GM12873 (cell line): ENCODE measurements around the gene SAP30BP.

ENCODE experiments used
- TF ChIP-seq, protein P1 (sequence below): IDR thresholded peaks from 2 replicates; pipeline ENCODE4 v1.5.1; 2012; ENCODE audit warnings: low read depth, mild to moderate bottlenecking, moderate library complexity, low read length, control low read depth; ENCODE audit not compliant: insufficient read depth; ENCODE audit errors: missing control alignments

The SAP30BP gene

GRCh38 chr17:75667825-75668224, 687 bp downstream of the SAP30BP start:
- TF ChIP-seq, protein P1, sequence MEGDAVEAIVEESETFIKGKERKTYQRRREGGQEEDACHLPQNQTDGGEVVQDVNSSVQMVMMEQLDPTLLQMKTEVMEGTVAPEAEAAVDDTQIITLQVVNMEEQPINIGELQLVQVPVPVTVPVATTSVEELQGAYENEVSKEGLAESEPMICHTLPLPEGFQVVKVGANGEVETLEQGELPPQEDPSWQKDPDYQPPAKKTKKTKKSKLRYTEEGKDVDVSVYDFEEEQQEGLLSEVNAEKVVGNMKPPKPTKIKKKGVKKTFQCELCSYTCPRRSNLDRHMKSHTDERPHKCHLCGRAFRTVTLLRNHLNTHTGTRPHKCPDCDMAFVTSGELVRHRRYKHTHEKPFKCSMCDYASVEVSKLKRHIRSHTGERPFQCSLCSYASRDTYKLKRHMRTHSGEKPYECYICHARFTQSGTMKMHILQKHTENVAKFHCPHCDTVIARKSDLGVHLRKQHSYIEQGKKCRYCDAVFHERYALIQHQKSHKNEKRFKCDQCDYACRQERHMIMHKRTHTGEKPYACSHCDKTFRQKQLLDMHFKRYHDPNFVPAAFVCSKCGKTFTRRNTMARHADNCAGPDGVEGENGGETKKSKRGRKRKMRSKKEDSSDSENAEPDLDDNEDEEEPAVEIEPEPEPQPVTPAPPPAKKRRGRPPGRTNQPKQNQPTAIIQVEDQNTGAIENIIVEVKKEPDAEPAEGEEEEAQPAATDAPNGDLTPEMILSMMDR: no peak

DNA sequence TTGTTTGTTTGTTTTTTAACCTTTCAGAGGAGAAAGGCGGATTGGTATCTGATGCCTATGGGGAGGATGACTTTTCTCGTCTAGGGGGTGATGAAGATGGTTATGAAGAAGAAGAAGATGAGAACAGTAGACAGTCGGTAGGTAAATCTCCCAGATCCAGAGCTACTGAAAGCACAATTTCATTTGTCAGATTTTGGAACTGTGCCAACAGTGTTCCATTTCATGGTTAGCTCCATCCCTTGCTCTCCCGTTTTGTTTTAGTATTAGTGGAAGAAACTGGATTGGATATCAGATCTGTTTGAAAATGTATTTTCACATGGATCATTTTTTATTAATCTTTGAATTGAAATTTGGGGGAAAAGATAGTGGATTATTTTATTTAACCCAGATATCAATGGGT, 1.4 kb downstream of the SAP30BP start:
- TF ChIP-seq, protein P1: no peak

DNA sequence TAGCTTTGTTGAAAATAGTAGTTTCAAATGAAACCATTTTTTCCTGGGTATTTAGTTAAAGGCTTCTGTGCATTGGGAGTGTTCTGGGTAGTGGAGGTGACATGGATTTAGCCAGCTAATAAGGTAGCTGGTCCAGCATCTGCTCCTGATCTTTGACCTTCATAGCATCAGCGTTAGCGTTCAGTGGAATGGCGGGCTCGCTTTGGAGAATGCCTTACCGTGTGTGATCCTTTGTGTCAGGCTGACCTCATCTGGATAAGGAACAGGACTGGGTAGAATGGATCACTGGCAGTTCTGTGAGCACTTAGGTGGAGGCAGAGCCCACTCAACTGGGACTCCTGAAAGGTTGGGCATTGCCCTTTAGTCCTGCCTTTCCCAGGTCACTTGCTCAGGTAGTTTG, 3.7 kb downstream of the SAP30BP start:
- TF ChIP-seq, protein P1: no peak

DNA sequence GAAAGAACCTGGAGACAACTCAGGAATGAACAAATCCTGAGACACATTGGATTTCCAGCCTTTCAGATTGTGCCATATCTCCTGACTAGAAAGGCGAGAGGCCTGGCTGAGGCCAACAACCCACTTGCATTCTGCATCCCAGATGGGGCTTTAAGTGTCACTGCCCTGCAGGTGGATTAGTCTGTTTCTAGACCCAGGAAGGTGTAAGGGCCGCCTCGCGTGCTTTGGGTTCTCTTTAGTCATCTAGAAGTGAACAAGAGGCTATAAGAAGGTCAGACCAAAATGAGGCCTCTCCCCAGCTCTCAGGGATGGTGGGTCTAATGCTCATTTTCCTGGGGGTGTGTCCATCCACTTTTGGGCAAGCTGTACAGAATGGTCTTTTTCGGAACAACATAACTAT, 4.9 kb downstream of the SAP30BP start:
- TF ChIP-seq, protein P1: no peak

- TF ChIP-seq, protein P1: no peak
Measured at GRCh38 chr17:75673487-75673886, 6.3 kb downstream of the SAP30BP start.

DNA sequence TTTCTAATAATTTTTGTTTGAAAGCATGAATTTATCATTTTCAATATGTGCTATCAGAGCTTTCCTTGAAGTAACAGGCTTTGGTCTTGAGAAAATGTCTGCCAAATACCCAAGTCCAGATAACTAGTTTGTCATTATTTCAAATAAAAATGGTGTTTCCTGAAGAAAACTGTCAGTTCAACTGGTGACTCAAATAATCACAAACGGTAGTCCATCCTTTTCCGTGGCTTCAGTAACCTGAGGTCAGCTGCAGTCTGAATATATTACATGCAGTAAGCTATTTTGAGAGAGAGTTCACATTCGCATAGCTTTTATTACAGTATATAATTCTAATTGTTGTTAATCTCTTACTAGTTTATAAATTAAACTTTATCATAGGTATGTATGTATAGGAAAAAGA, 9.3 kb downstream of the SAP30BP start:
- TF ChIP-seq, protein P1: no peak

GRCh38 chr17:75679706-75680211, 12.6 kb downstream of the SAP30BP start:
- TF ChIP-seq, protein P1: no peak
